LNCaP clone FGC (cell line): ENCODE measurements around the gene PLEKHB2.

Source experiments
- DNase-seq: peaks from one replicate; pipeline ENCODE4 v3.0.0-alpha.2; 2011; ENCODE audit warnings: low read depth
- H3K4me3 ChIP-seq: 2 replicates; pipeline ENCODE4 v1.5.1; 2011; ENCODE audit warnings: mild to moderate bottlenecking, low read depth, low read length, control low read depth
- TF ChIP-seq, protein P1 (sequence below): IDR thresholded peaks from 2 replicates; pipeline ENCODE4 v1.5.1; 2012; ENCODE audit warnings: mild to moderate bottlenecking; ENCODE audit not compliant: control insufficient read depth, insufficient read depth; ENCODE audit errors: extremely low read depth

PLEKHB2 gene

DNA sequence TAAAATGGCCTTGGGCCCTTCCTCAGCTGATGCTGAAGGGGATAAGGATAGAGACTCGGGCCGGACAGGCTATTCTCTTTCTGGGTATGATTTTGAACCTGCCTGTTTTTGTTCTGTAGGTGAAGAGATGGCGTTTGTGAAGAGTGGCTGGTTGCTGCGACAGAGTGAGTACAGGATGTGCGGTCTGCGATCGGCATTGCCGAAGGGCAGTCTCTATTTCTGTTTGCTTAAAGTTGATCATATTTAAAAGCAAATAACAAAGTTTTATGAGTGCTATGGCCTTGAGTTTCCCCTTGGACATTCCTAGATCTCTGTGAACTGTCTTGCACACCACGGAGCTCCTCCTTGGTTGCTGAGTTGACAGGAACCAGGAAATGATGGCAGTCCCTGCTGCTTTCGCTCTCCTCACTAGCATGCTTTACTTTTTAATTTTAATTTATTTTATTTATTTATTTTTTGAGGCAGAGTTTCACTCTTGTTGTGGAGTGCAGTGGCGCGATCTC lies 15.7 kb downstream of the PLEKHB2 start:
- TF ChIP-seq, protein P1, sequence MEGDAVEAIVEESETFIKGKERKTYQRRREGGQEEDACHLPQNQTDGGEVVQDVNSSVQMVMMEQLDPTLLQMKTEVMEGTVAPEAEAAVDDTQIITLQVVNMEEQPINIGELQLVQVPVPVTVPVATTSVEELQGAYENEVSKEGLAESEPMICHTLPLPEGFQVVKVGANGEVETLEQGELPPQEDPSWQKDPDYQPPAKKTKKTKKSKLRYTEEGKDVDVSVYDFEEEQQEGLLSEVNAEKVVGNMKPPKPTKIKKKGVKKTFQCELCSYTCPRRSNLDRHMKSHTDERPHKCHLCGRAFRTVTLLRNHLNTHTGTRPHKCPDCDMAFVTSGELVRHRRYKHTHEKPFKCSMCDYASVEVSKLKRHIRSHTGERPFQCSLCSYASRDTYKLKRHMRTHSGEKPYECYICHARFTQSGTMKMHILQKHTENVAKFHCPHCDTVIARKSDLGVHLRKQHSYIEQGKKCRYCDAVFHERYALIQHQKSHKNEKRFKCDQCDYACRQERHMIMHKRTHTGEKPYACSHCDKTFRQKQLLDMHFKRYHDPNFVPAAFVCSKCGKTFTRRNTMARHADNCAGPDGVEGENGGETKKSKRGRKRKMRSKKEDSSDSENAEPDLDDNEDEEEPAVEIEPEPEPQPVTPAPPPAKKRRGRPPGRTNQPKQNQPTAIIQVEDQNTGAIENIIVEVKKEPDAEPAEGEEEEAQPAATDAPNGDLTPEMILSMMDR: no peak
- peak overlapping the region; percentile 40 for H3K4me3 ChIP-seq
- peak; percentile 90 for DNase-seq

- H3K4me3 ChIP-seq: peak overlapping the region; percentile 40
- TF ChIP-seq, protein P1: no peak
- DNase-seq: no peak
Observed at GRCh38 chr2:131121464-131121863, 16.3 kb downstream of the PLEKHB2 start.

DNA sequence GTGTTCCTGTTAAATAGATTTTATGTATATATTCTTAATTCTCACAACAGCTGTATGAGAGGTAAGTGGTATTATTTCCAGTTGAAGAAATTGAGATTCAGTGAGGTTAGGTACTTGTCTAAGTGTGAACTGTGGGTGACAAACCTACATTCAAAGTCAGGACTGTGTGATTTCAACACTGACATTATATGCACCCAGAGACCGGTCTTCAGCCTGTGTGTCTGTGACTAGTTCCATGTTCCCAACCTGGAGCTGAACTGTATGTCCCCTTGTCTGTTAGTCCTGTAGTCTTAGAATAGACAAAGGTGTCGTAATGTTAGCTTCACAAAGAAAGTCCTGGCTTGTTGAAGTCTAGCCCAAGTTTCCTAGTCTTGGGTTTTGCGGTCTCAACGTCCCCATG lies 17.4 kb downstream of the PLEKHB2 start:
- TF ChIP-seq, protein P1: no peak
- H3K4me3 ChIP-seq: no peak overlapping the region
- no peak for DNase-seq

GRCh38 chr2:131123192-131123591 lies 18.1 kb downstream of the PLEKHB2 start:
- TF ChIP-seq, protein P1: no peak
- no peak for DNase-seq
- no peak overlapping the region for H3K4me3 ChIP-seq

DNA sequence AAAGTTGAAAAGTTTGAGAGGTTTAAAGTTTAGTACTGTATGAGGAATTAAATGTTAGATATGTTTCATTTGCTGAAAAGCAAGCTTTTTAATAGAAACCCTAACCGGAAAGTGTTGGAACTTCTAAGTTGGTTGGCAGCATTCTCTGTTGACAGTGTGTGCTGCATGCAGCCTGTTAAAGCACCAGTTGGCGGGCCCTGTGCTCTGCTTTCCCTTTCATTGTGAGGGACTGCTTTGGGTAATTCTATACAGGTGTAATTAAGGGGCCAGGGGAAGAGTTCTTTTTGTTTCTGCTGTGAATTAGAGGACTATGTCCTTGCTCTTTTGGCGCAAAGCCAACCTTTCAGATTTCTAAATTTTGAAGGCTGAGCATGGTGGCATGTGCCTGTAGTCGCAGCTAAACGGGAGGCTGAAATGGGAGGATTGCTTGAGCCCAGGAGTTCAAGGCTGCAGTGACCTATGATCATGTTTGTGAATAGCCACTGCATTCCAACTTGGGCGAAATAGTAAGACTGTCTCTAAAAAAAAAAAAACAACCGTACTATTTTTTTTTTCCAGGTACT lies 20.1 kb downstream of the PLEKHB2 start:
- DNase-seq: no peak
- no peak overlapping the region for H3K4me3 ChIP-seq
- TF ChIP-seq, protein P1: no peak

GRCh38 chr2:131126436-131126835 lies 21.3 kb downstream of the PLEKHB2 start:
- no peak overlapping the region for H3K4me3 ChIP-seq
- no peak for DNase-seq
- TF ChIP-seq, protein P1: no peak

DNA sequence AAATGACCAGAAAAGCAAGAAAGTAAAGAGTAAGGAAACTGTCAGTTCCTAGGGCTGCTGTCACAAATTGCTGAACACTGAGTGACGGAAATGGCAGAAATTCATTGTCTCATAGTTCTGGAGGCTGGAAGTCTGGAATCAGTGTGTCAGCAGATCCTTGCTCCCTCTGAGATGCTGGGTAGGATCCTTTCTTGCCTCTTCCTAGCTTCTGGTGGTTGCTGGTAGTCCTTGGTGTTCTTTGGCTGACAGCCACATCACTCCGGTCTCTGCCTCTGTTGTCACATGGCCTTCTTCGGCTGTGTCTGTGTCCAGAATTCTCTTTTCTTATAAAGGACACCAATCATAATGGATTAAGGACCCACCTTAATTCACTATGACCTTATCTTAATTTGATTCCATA lies 21.9 kb downstream of the PLEKHB2 start:
- H3K4me3 ChIP-seq: no peak overlapping the region
- DNase-seq: no peak
- TF ChIP-seq, protein P1: no peak
